Epithelial cell of proximal tubule (primary cell): Measurements from ENCODE around the gene LSM6. TPM values are rescaled to one million over a fixed set of nuclear protein-coding genes. Genes with fewer than 3 reads are reported as not detected.

Experiments used
- total RNA-seq: library from RNA; depleted of rRNA; stranded (reverse); fragments of >200 nt; gene quantifications from 2 replicates; pipeline ENCODE4 v1.2.3, GENCODE V29; 2015

LSM6 gene
- total RNA-seq, 1 donor from 2014 or later, result 63.8 TPM

Other genes with a start within 250 kb of the LSM6 start
- 14.1 and 17.4 TPM in 2 replicates for gene ZNF827, start 236.9 kb upstream of the LSM6 start, total RNA-seq
- not detected in 2 replicates for gene REELD1, start 38.8 kb downstream of the LSM6 start, total RNA-seq